ENCODE measurements around the gene VAV3. TPM values are rescaled to one million over a fixed set of nuclear protein-coding genes. Genes with fewer than 3 reads are reported as not detected.

The VAV3 gene
- total and polyA plus RNA-seq, 2 of the 13 experiments (the other 11 are each of a cell fraction or from before 2014, with no cell fraction given): 15.9 to 29.8 TPM

GRCh38 chr1:107681001-107681479 lies 283.9 kb downstream of the VAV3 start (continued):
- no peak for TF ChIP-seq ZBTB4 (CRISPR knock-in tag; IDR thresholded peaks at IDR 0.05; ENCODE audit: borderline replicate concordance)
- TF ChIP-seq ZNF510 (CRISPR knock-in tag; IDR thresholded peaks at IDR 0.05; ENCODE audit: low read depth): no peak
- peak; percentile 57; the same call in 1 of the 2 replicates for TF ChIP-seq ZNF670 (CRISPR knock-in tag; IDR thresholded peaks at IDR 0.05; ENCODE audit: borderline replicate concordance)
- no peak for TF ChIP-seq ZFP36L2 (CRISPR knock-in tag; IDR thresholded peaks at IDR 0.05)
- TF ChIP-seq SAP130 (CRISPR knock-in tag; IDR thresholded peaks at IDR 0.05; ENCODE audit: low read depth): peak; percentile 19; the same call in 1 of the 2 replicates
- TF ChIP-seq ZHX2 (IDR thresholded peaks at IDR 0.05; ENCODE audit: low read depth): no peak
- no peak for TF ChIP-seq ZHX2 (CRISPR knock-in tag; IDR thresholded peaks at IDR 0.05; ENCODE audit: borderline replicate concordance)
- TF ChIP-seq SKI (IDR thresholded peaks at IDR 0.05; ENCODE audit: partially characterized antibody): peak; percentile 32
- TF ChIP-seq ZNF777 (CRISPR knock-in tag; IDR thresholded peaks at IDR 0.05): no peak
- TF ChIP-seq ZNF326 (CRISPR knock-in tag; IDR thresholded peaks at IDR 0.05; ENCODE audit: borderline replicate concordance): no peak
- TF ChIP-seq ZNF264 (CRISPR knock-in tag; IDR thresholded peaks at IDR 0.05): no peak
- no peak for TF ChIP-seq ZNF770 (CRISPR knock-in tag; IDR thresholded peaks at IDR 0.05)
- TF ChIP-seq REST (IDR thresholded peaks at IDR 0.05; ENCODE audit: borderline replicate concordance in 1 of 2, low read depth in 1 of 2, low read length in 2 of 2): peak in 1 of 2 experiments; percentile 64; a peak in 2 of 4 replicates
- peak; percentile 39 for TF ChIP-seq MIXL1 (CRISPR knock-in tag; IDR thresholded peaks at IDR 0.05)
- TF ChIP-seq ZNF768 (CRISPR knock-in tag; IDR thresholded peaks at IDR 0.05): no peak
